Natural killer cell (primary cell): ENCODE data around the gene SAMD15. TPM values are rescaled to one million over a fixed set of nuclear protein-coding genes. Genes with fewer than 3 reads are reported as not detected.
A peak's percentile ranks its signal among the peaks of the same experiment; 100 is the strongest.
"Not testable (repeated sequence)": the region's sequence is repeated elsewhere in the genome, so short reads cannot be mapped to it uniquely, and the experiment has no call there.

Source experiments
- ATAC-seq, 3 donors: fragments of 150-1000 bp in 2 of 3; fragments of 200-7000 bp in 1 of 3; cut with Tn5 transposase; 1 replicate in 1 of 3; 2 replicates in 2 of 3; pipeline ENCODE4 v1.10.0; 2021; ENCODE audit warnings: mild to moderate bottlenecking in 2 of 3, moderate library complexity in 2 of 3
- DNase-seq, 2 donors: peaks; one replicate each; pipeline versions ENCODE4 v3.0.0 to v3.0.0-alpha.2; 2013 to 2021; ENCODE audit warnings: mixed read lengths in 1 of 2
- H3K27ac ChIP-seq: one replicate; pipeline ENCODE4 v1.5.1; 2013; ENCODE audit warnings: mild to moderate bottlenecking, low read length
- H3K27me3 ChIP-seq: one replicate; pipeline ENCODE4 v1.6.1; 2013; ENCODE audit warnings: low read length; ENCODE audit not compliant: control insufficient read depth, insufficient read depth
- H3K36me3 ChIP-seq: one replicate; pipeline ENCODE4 v1.6.1; 2013; ENCODE audit warnings: low read length; ENCODE audit not compliant: control insufficient read depth, insufficient read depth
- H3K4me1 ChIP-seq: one replicate; pipeline ENCODE4 v1.6.1; 2013; ENCODE audit warnings: low read length; ENCODE audit not compliant: control insufficient read depth, insufficient read depth
- H3K4me3 ChIP-seq: one replicate; pipeline ENCODE4 v1.5.1; 2013; ENCODE audit warnings: low read length
- H3K9me3 ChIP-seq: one replicate; pipeline ENCODE4 v1.6.1; 2013; ENCODE audit warnings: low read length; ENCODE audit not compliant: control insufficient read depth, insufficient read depth
- H3K27ac Mint-ChIP-seq, 2 donors: one replicate each; pipeline ENCODE4 v1.8.0; 2022; ENCODE audit warnings: mild to moderate bottlenecking in 2 of 2, mixed read lengths in 2 of 2, moderate library complexity in 1 of 2
- H3K27me3 Mint-ChIP-seq, 2 donors: one replicate each; pipeline ENCODE4 v1.8.0; 2022; ENCODE audit warnings: low read depth in 2 of 2, mixed read lengths in 2 of 2
- H3K36me3 Mint-ChIP-seq: one replicate; pipeline ENCODE4 v1.8.0; 2022; ENCODE audit warnings: mixed read lengths
- H3K4me1 Mint-ChIP-seq, 2 donors: one replicate each; pipeline ENCODE4 v1.8.0; 2022; ENCODE audit warnings: mixed read lengths in 2 of 2
- H3K4me3 Mint-ChIP-seq: one replicate; pipeline ENCODE4 v1.8.0; 2022; ENCODE audit warnings: mild to moderate bottlenecking, moderate library complexity, mixed read lengths
- H3K9me3 Mint-ChIP-seq, 2 donors: one replicate each; pipeline ENCODE4 v1.8.0; 2022; ENCODE audit warnings: mixed read lengths in 2 of 2
- CTCF ChIP-seq: fragments of 200-600 bp; IDR thresholded peaks from one replicate; pipeline ENCODE4 v1.8.0; 2022; ENCODE audit warnings: antibody characterized with exemption
- WGBS: methylation state at CpG from one replicate; pipeline ENCODE4 v1.1.7; 2013; ENCODE audit warnings: missing lambda C conversion rate; ENCODE audit not compliant: insufficient coverage; 5-methylcytosine and 5-hydroxymethylcytosine counted together
- intact Hi-C: fragments of 100-400 bp; cut with micrococcal nuclease; formaldehyde crosslinking; loops from one replicate; pipeline ENCODE4 v1.14.2; 2022
- total RNA-seq, 4 donors: library from RNA; stranded (reverse); fragments of 120-200 nt in 1 of 4; gene quantifications; one replicate each; pipeline versions ENCODE4 v1.2.3 to v1.2.4, GENCODE V29; 2013 to 2022

Gene SAMD15
- total RNA-seq, 3 donors from 2014 or later (not counting 1 experiment from before 2014, with no cell fraction given) = 0.09 to 0.54 (median 0.40) TPM

- Histone ChIP-seq H3K36me3 (no peaks in the 10 kb centered on the region), H3K4me1 (no peaks in the 10 kb centered on the region), H3K4me3 (no peak overlapping the region), H3K9me3 (no peaks in the 10 kb centered on the region), H3K27ac (no peak overlapping the region), H3K27me3 (no peaks in the 10 kb centered on the region)
- Mint-ChIP-seq H3K4me1 (peaks cover 8 to 13% of the 10 kb centered on the region in 2 donors), H3K36me3 (no peaks in the 10 kb centered on the region), H3K27ac (no peak overlapping the region), H3K4me3 (no peak overlapping the region), H3K9me3 (no peaks in the 10 kb centered on the region), H3K27me3 (no peaks in the 10 kb centered on the region)
- ATAC-seq (no peak), DNase-seq (peak in 1 of 2 donors; percentile 16)
- TF ChIP-seq CTCF = no peak
- intact Hi-C loops = no loop called here
- WGBS = 60% methylated on average over 3 of the region's 3 CpGs
Observed at GRCh38 chr14:77409131-77409533, 32.0 kb downstream of the SAMD15 start.

- H3K27me3 ChIP-seq, H3K4me1 Mint-ChIP-seq, H3K27me3 Mint-ChIP-seq, H3K4me1 ChIP-seq, H3K36me3 ChIP-seq, ATAC-seq, H3K9me3 Mint-ChIP-seq, H3K4me3 ChIP-seq, H3K36me3 Mint-ChIP-seq, DNase-seq, H3K4me3 Mint-ChIP-seq, H3K27ac Mint-ChIP-seq, H3K27ac ChIP-seq, intact Hi-C loops: not testable (repeated sequence)
- peaks cover 15% of the 10 kb centered on the region for H3K9me3 ChIP-seq
- 96% methylated on average over 8 of the region's 10 CpGs for WGBS
Observed at GRCh38 chr14:77415403-77416030, 38.3 kb downstream of the SAMD15 start.

GRCh38 chr14:77416098-77416497 lies 38.9 kb downstream of the SAMD15 start:
- H3K4me3 Mint-ChIP-seq, H3K4me1 ChIP-seq, H3K4me1 Mint-ChIP-seq, ATAC-seq, H3K27me3 Mint-ChIP-seq, H3K36me3 ChIP-seq, H3K4me3 ChIP-seq, H3K36me3 Mint-ChIP-seq, H3K27ac ChIP-seq, H3K27ac Mint-ChIP-seq, H3K27me3 ChIP-seq, DNase-seq, H3K9me3 Mint-ChIP-seq, intact Hi-C loops: not testable (repeated sequence)
- WGBS = 100% methylated on average over 1 of the region's 3 CpGs
- peaks cover 15% of the 10 kb centered on the region for H3K9me3 ChIP-seq

- H3K9me3 Mint-ChIP-seq = peaks cover 5 to 10% of the 10 kb centered on the region in 2 donors
- Histone ChIP-seq H3K4me3 (no peak overlapping the region), H3K27ac (no peak overlapping the region), H3K36me3 (peaks cover 2% of the 10 kb centered on the region), H3K27me3 (no peaks in the 10 kb centered on the region), H3K9me3 (peaks cover 15% of the 10 kb centered on the region), H3K4me1 (no peaks in the 10 kb centered on the region)
- intact Hi-C loops = no loop called here
- ATAC-seq (no peak), DNase-seq (no peak)
- peaks cover 7% of the 10 kb centered on the region for H3K36me3 Mint-ChIP-seq
- H3K27me3 Mint-ChIP-seq = no peaks in the 10 kb centered on the region
- 74% methylated on average over 2 of the region's 8 CpGs for WGBS
- no peaks in the 10 kb centered on the region for H3K4me1 Mint-ChIP-seq
- no peak overlapping the region for H3K4me3 Mint-ChIP-seq
- no peak overlapping the region for H3K27ac Mint-ChIP-seq
- no peak for TF ChIP-seq CTCF
Observed at GRCh38 chr14:77416836-77417235, 39.7 kb downstream of the SAMD15 start.
